ENCODE data around the gene DUSP15. TPM values are rescaled to one million over a fixed set of nuclear protein-coding genes. Genes with fewer than 3 reads are reported as not detected.

The DUSP15 gene
- total and polyA plus RNA-seq, 4 donors = 1.6 to 4.7 (median 2.9) TPM

GRCh38 chr20:31913431-31914157 is 43.3 kb upstream of the DUSP15 start:
- no peaks in the 10 kb centered on the region for H3K27me3 ChIP-seq (ENCODE audit: control insufficient read depth in 3 of 3, insufficient read depth in 3 of 3, low read length in 2 of 3)
- no peak for ATAC-seq (ENCODE audit: insufficient read depth, low FRiP score)
- no peak overlapping the region for H3K9ac ChIP-seq (ENCODE audit: insufficient read depth in 1 of 2, low read length in 2 of 2)
- peaks cover 0 to 10% (median 0%) of the 10 kb centered on the region in 5 donors for H3K4me1 ChIP-seq (ENCODE audit: control insufficient read depth in 5 of 5, insufficient read depth in 5 of 5, low read length in 5 of 5)
- DNase-seq = peak in 2 of 3 donors; percentile 10 to 21
- no peaks in the 10 kb centered on the region for H3K9me3 ChIP-seq (ENCODE audit: control insufficient read depth in 4 of 4, insufficient read depth in 3 of 4, low read length in 3 of 4)
- H3K36me3 ChIP-seq (ENCODE audit: control insufficient read depth in 4 of 4, insufficient read depth in 4 of 4, low read length in 4 of 4) = no peaks in the 10 kb centered on the region
- 79 to 88% methylated on average over 15 of the region's 15 CpGs for WGBS, 2 donors
- no peak overlapping the region for H3K27ac ChIP-seq (ENCODE audit: low read depth in 1 of 2, low read length in 1 of 2)
- no peak overlapping the region for H3K4me3 ChIP-seq
- no peak for TF ChIP-seq CTCF (IDR thresholded peaks at IDR 0.05; ENCODE audit: control extremely low read depth, extremely low read depth)

GRCh38 chr20:31910071-31910803 is 39.9 kb upstream of the DUSP15 start:
- no peak overlapping the region for H3K27ac ChIP-seq (ENCODE audit: low read depth in 1 of 2, low read length in 1 of 2)
- H3K4me3 ChIP-seq = no peak overlapping the region
- no peak overlapping the region for H3K9ac ChIP-seq (ENCODE audit: insufficient read depth in 1 of 2, low read length in 2 of 2)
- no peaks in the 10 kb centered on the region for H3K9me3 ChIP-seq (ENCODE audit: control insufficient read depth in 4 of 4, insufficient read depth in 3 of 4, low read length in 3 of 4)
- no peak for ATAC-seq (ENCODE audit: insufficient read depth, low FRiP score)
- WGBS, 2 donors = 84 to 88% methylated on average over 4 of the region's 4 CpGs
- DNase-seq = no peak
- H3K27me3 ChIP-seq (ENCODE audit: control insufficient read depth in 3 of 3, insufficient read depth in 3 of 3, low read length in 2 of 3) = no peaks in the 10 kb centered on the region
- no peaks in the 10 kb centered on the region for H3K36me3 ChIP-seq (ENCODE audit: control insufficient read depth in 4 of 4, insufficient read depth in 4 of 4, low read length in 4 of 4)
- no peak for TF ChIP-seq CTCF (IDR thresholded peaks at IDR 0.05; ENCODE audit: control extremely low read depth, extremely low read depth)
- H3K4me1 ChIP-seq (ENCODE audit: control insufficient read depth in 5 of 5, insufficient read depth in 5 of 5, low read length in 5 of 5) = peaks cover 0 to 6% (median 0%) of the 10 kb centered on the region in 5 donors

GRCh38 chr20:31909253-31910070 is 39.1 kb upstream of the DUSP15 start:
- H3K27ac ChIP-seq (ENCODE audit: low read depth in 1 of 2, low read length in 1 of 2) = no peak overlapping the region
- H3K27me3 ChIP-seq (ENCODE audit: control insufficient read depth in 3 of 3, insufficient read depth in 3 of 3, low read length in 2 of 3) = no peaks in the 10 kb centered on the region
- no peak overlapping the region for H3K9ac ChIP-seq (ENCODE audit: insufficient read depth in 1 of 2, low read length in 2 of 2)
- DNase-seq (no peak), ATAC-seq (ENCODE audit: insufficient read depth, low FRiP score) (no peak)
- H3K4me3 ChIP-seq = no peak overlapping the region
- peaks cover 0 to 6% (median 0%) of the 10 kb centered on the region in 5 donors for H3K4me1 ChIP-seq (ENCODE audit: control insufficient read depth in 5 of 5, insufficient read depth in 5 of 5, low read length in 5 of 5)
- WGBS, 2 donors = 94% methylated on average over 17 of the region's 17 CpGs
- TF ChIP-seq CTCF (IDR thresholded peaks at IDR 0.05; ENCODE audit: control extremely low read depth, extremely low read depth) = no peak
- no peaks in the 10 kb centered on the region for H3K36me3 ChIP-seq (ENCODE audit: control insufficient read depth in 4 of 4, insufficient read depth in 4 of 4, low read length in 4 of 4)
- H3K9me3 ChIP-seq (ENCODE audit: control insufficient read depth in 4 of 4, insufficient read depth in 3 of 4, low read length in 3 of 4) = no peaks in the 10 kb centered on the region
